Measurements from ENCODE around the gene LGR6.

The LGR6 gene

DNA sequence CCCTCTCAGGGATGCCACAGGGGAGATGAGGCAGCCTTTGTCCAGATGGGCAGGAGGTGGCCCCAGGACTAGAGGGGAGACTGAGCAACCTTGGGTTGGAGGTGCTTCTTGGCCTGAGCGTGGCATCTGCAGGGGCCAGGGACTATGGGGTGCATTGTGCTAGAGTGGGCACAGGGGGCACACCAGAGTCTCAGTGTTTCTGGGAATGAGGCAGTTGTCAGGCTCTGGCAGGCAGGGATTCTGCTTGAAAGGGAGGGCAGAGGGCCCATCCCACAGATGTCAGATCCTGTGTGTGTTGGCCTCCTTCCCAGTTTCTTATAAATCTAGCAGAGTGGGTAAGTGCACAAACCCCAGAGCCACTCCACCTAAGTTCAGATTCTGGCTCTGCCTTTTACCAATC, 13.7 kb downstream of the LGR6 start:
- no peak overlapping the region for H3K27ac Mint-ChIP-seq
- H3K9me3 Mint-ChIP-seq: no peaks in the 10 kb centered on the region
- DNase-seq (ENCODE audit: low spot score in 2 of 2) (no peak), ATAC-seq (ENCODE audit: low read depth) (no peak)
- H3K27me3 Mint-ChIP-seq: peaks cover 14% of the 10 kb centered on the region
- H3K36me3 Mint-ChIP-seq: no peaks in the 10 kb centered on the region
- peaks cover 4% of the 10 kb centered on the region for H3K4me1 Mint-ChIP-seq
- no peak overlapping the region for H3K4me3 Mint-ChIP-seq

DNA sequence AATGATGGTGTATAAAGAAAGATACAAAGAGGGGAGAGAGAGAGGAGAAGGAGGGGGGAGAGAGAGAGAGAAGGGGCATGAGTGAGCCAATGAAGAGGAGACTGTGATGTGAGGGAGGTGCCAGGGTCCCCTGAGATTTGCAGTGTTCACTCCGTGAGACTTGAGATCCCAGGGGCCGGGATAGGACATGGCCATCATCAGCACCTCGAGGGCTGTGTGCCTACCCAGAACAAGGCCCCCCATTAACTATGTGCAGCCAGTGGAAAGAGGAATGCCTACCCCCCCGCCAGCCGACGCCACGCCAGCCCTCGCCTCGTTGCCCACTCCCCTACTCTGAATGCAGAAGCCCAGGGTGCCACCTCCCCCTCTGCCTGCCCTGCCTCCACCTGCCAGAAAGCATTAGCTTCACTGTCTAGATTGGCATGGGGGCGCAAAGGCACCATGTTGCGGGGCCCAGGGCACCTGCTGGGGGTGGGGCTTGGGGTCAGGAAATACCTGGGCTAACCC, 14.8 kb downstream of the LGR6 start:
- DNase-seq (ENCODE audit: low spot score in 2 of 2) (no peak), ATAC-seq (ENCODE audit: low read depth) (no peak)
- Mint-ChIP-seq H3K9me3 (no peaks in the 10 kb centered on the region), H3K36me3 (no peaks in the 10 kb centered on the region), H3K27me3 (peaks cover 24% of the 10 kb centered on the region), H3K27ac (no peak overlapping the region), H3K4me1 (peaks cover 2% of the 10 kb centered on the region), H3K4me3 (no peak overlapping the region)

DNA sequence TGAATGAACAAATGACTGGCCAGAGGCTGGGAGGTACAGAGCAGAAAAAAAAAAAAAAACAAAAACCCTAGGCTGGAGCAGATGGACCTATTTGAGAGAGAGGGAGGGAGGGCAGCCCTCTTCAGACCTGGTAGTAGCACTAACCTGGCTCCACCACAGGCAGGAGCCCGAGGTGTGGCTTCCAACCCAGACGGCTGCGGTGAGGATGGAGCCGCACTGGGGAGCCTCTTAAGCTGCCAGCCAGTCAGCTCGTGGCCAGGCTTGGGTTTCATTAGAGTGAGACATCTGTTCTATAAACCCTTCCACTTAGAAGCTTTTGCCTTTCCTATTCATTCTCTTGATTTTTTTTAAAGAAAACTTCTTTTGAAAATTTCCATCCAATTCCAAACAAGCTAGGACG, 16.8 kb downstream of the LGR6 start:
- Mint-ChIP-seq H3K27ac (no peak overlapping the region), H3K36me3 (no peaks in the 10 kb centered on the region), H3K27me3 (peaks cover 35% of the 10 kb centered on the region), H3K9me3 (no peaks in the 10 kb centered on the region), H3K4me3 (no peak overlapping the region), H3K4me1 (peaks cover 4% of the 10 kb centered on the region)
- DNase-seq (ENCODE audit: low spot score in 2 of 2): no peak
- ATAC-seq (ENCODE audit: low read depth): no peak

- no peak for DNase-seq (ENCODE audit: low spot score in 2 of 2)
- H3K4me1 Mint-ChIP-seq: peaks cover 4% of the 10 kb centered on the region
- H3K36me3 Mint-ChIP-seq: no peaks in the 10 kb centered on the region
- H3K9me3 Mint-ChIP-seq: no peaks in the 10 kb centered on the region
- no peak overlapping the region for H3K27ac Mint-ChIP-seq
- H3K27me3 Mint-ChIP-seq: peaks cover 39% of the 10 kb centered on the region
- no peak overlapping the region for H3K4me3 Mint-ChIP-seq
- no peak for ATAC-seq (ENCODE audit: low read depth)
Measured at GRCh38 chr1:202210969-202211368, 17.4 kb downstream of the LGR6 start.

DNA sequence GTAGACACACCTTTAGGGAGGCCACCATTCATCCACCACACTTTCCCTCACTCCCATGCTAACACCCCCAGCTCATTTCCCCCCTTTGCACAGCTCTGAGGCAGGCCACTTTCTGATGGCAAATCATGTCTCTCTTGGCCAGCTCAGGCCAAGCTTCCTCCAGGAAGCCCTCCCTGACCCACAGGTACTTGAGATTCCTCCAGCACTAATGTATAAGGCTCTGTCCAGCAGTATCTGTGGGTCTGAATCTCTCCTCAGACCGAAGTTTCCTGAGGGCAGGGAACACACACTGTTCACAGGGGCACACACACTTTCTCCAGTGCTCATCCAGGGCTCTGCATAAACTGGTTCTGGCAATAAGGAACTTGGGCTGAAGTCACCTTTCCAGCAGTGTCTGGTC, 19.2 kb downstream of the LGR6 start:
- H3K4me1 Mint-ChIP-seq: peaks cover 4% of the 10 kb centered on the region
- ATAC-seq (ENCODE audit: low read depth) (no peak), DNase-seq (ENCODE audit: low spot score in 2 of 2) (no peak)
- no peaks in the 10 kb centered on the region for H3K9me3 Mint-ChIP-seq
- no peak overlapping the region for H3K4me3 Mint-ChIP-seq
- H3K27me3 Mint-ChIP-seq: peaks cover 42% of the 10 kb centered on the region
- no peak overlapping the region for H3K27ac Mint-ChIP-seq
- no peaks in the 10 kb centered on the region for H3K36me3 Mint-ChIP-seq

- Mint-ChIP-seq H3K36me3 (no peaks in the 10 kb centered on the region), H3K27ac (no peak overlapping the region), H3K27me3 (peaks cover 38% of the 10 kb centered on the region), H3K9me3 (no peaks in the 10 kb centered on the region), H3K4me1 (peaks cover 4% of the 10 kb centered on the region), H3K4me3 (peak overlapping the region; percentile 64)
- ATAC-seq (ENCODE audit: low read depth) (no peak), DNase-seq (ENCODE audit: low spot score in 2 of 2) (no peak)
Measured at GRCh38 chr1:202213361-202214088, 19.9 kb downstream of the LGR6 start.

DNA sequence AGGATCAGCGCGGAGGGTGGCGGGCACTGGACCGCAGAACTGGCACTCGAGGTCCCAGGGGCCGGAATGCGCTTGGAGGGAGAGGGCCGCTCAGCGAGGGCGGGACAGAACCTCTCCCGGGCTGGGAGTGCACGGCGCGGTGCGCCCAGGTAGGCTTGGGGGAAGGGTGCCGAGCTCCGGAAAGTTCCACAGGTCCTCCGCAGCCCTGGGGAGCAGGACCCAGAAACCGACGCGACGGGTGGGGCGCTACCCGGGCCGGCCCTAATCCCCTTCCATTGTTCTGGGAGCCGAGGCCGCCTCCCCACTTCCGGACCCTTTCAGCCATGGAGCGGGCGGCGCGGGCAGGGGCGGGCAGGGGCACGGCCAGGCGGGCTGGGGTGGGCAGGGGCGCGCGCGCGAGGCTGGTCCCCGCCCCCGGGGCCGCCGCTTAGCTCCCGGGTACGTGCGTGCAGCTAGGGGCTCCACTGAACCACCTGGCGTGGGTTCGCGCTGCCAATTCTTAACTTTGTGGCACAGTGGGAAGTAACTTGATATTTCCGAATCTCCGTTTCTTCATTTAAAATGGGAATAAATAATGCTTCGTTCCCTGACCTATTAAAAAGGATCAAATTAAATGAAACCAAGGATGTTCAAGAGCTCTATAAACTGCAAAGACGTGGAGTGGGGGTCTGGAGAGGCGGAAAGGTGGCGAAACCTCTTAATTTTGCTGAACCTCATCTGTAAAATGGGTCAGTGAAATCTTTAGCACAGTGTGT, 20.7 kb downstream of the LGR6 start:
- H3K4me1 Mint-ChIP-seq: peaks cover 4% of the 10 kb centered on the region
- H3K9me3 Mint-ChIP-seq: no peaks in the 10 kb centered on the region
- ATAC-seq (ENCODE audit: low read depth) (no peak), DNase-seq (ENCODE audit: low spot score in 2 of 2) (no peak)
- H3K27me3 Mint-ChIP-seq: peaks cover 38% of the 10 kb centered on the region
- no peaks in the 10 kb centered on the region for H3K36me3 Mint-ChIP-seq
- no peak overlapping the region for H3K27ac Mint-ChIP-seq
- peak overlapping the region; percentile 64 for H3K4me3 Mint-ChIP-seq

GRCh38 chr1:202215472-202216130, 22.0 kb downstream of the LGR6 start:
- no peak overlapping the region for H3K4me3 Mint-ChIP-seq
- ATAC-seq (ENCODE audit: low read depth): no peak
- H3K27ac Mint-ChIP-seq: no peak overlapping the region
- H3K27me3 Mint-ChIP-seq: peaks cover 36% of the 10 kb centered on the region
- no peaks in the 10 kb centered on the region for H3K36me3 Mint-ChIP-seq
- H3K4me1 Mint-ChIP-seq: peaks cover 4% of the 10 kb centered on the region
- no peaks in the 10 kb centered on the region for H3K9me3 Mint-ChIP-seq
- no peak for DNase-seq (ENCODE audit: low spot score in 2 of 2)

DNA sequence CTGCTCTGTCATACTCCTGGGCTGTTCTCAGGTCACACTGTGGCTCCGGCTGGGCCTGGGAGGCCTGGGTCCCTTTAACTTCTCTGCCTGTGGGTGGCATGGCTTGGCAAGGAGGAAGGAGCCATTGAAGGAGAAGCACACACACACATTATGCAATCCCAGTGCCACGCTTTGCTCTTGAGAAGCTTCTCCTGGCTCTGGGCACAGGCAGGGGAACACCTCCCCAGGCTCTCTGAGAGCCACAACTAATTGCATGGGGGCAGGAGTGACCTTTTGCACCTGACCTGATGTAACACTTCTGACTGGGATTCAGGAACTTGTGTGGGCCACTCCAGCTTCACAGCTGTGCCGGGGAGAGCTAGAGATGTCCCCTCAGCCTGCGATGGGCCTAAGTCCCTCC, 23.1 kb downstream of the LGR6 start:
- no peaks in the 10 kb centered on the region for H3K36me3 Mint-ChIP-seq
- H3K27me3 Mint-ChIP-seq: peaks cover 37% of the 10 kb centered on the region

DNA sequence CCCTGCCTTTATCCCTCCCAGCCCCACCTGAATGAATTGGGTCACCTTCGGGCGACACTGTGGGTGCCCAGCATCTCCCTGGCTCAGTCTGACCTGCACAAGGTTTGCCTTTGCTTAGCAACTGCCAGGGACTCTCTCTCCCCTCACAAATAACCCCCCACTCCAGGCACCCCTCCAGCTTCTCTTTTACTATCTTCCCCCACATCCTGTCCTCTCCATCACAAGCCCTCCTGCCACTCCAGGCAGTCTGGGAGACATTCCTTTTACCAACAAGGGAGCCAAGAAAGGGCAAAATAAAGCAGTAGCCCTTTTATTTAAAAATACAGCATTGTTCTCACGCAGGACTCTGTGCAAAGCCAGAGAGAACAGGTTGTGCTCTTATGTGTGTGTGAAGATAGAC, 23.9 kb downstream of the LGR6 start:
- Mint-ChIP-seq H3K27me3 (peaks cover 31% of the 10 kb centered on the region), H3K9me3 (no peaks in the 10 kb centered on the region), H3K4me3 (no peak overlapping the region)

More for the DNA sequence above, 23.1 kb downstream of the LGR6 start:
- H3K4me3 Mint-ChIP-seq: no peak overlapping the region
- DNase-seq (ENCODE audit: low spot score in 2 of 2) (no peak), ATAC-seq (ENCODE audit: low read depth) (no peak)
- H3K4me1 Mint-ChIP-seq: peaks cover 4% of the 10 kb centered on the region
- H3K9me3 Mint-ChIP-seq: no peaks in the 10 kb centered on the region
- H3K27ac Mint-ChIP-seq: no peak overlapping the region

DNA sequence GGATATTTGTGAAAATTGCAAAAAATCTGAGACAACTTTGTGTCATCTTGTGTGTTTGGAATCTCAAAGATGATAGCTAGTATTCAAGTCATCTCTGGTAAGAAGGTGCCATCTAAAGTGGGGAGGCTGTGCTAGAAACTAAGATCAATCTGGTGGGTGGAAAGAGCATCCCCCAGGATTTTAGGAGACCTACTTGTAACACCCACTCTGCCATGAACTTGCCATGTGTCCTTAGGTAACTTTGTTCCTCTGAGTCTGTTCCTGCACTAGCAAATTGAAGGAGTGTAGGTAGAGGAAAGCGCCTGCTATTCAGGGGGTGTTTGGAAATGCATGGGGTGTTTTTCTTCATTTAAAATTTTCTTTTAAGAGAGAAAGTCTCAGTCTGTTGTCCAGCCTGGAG, 24.4 kb downstream of the LGR6 start:
- peaks cover 4% of the 10 kb centered on the region for H3K4me1 Mint-ChIP-seq
- ATAC-seq (ENCODE audit: low read depth) (no peak), DNase-seq (ENCODE audit: low spot score in 2 of 2) (no peak)
- H3K9me3 Mint-ChIP-seq: no peaks in the 10 kb centered on the region
- H3K4me3 Mint-ChIP-seq: no peak overlapping the region
- no peaks in the 10 kb centered on the region for H3K36me3 Mint-ChIP-seq
- no peak overlapping the region for H3K27ac Mint-ChIP-seq
- H3K27me3 Mint-ChIP-seq: peaks cover 27% of the 10 kb centered on the region

More for the DNA sequence above, 23.9 kb downstream of the LGR6 start:
- DNase-seq (ENCODE audit: low spot score in 2 of 2) (no peak), ATAC-seq (ENCODE audit: low read depth) (no peak)
- no peaks in the 10 kb centered on the region for H3K36me3 Mint-ChIP-seq
- H3K27ac Mint-ChIP-seq: no peak overlapping the region
- H3K4me1 Mint-ChIP-seq: peaks cover 4% of the 10 kb centered on the region

GRCh38 chr1:202220733-202221132, 27.1 kb downstream of the LGR6 start:
- Mint-ChIP-seq H3K9me3 (no peaks in the 10 kb centered on the region), H3K27ac (no peak overlapping the region), H3K27me3 (peaks cover 10% of the 10 kb centered on the region), H3K36me3 (no peaks in the 10 kb centered on the region), H3K4me1 (no peaks in the 10 kb centered on the region), H3K4me3 (no peak overlapping the region)
- no peak for DNase-seq (ENCODE audit: low spot score in 2 of 2)
- no peak for ATAC-seq (ENCODE audit: low read depth)

- H3K4me1 Mint-ChIP-seq: no peaks in the 10 kb centered on the region
- H3K36me3 Mint-ChIP-seq: no peaks in the 10 kb centered on the region
- H3K9me3 Mint-ChIP-seq: no peaks in the 10 kb centered on the region
- ATAC-seq (ENCODE audit: low read depth) (no peak), DNase-seq (ENCODE audit: low spot score in 2 of 2) (no peak)
- peaks cover 7% of the 10 kb centered on the region for H3K27me3 Mint-ChIP-seq
- no peak overlapping the region for H3K27ac Mint-ChIP-seq
- H3K4me3 Mint-ChIP-seq: no peak overlapping the region
Measured at GRCh38 chr1:202221911-202222909, 28.6 kb downstream of the LGR6 start.

Measured in memory B cell (primary cell).